Measurements from ENCODE around the gene NAA25. TPM values are rescaled to one million over a fixed set of nuclear protein-coding genes. Genes with fewer than 3 reads are reported as not detected.

The NAA25 gene
- 10 to 100 TPM; 46.7 to 48.7 TPM for total RNA-seq

DNA sequence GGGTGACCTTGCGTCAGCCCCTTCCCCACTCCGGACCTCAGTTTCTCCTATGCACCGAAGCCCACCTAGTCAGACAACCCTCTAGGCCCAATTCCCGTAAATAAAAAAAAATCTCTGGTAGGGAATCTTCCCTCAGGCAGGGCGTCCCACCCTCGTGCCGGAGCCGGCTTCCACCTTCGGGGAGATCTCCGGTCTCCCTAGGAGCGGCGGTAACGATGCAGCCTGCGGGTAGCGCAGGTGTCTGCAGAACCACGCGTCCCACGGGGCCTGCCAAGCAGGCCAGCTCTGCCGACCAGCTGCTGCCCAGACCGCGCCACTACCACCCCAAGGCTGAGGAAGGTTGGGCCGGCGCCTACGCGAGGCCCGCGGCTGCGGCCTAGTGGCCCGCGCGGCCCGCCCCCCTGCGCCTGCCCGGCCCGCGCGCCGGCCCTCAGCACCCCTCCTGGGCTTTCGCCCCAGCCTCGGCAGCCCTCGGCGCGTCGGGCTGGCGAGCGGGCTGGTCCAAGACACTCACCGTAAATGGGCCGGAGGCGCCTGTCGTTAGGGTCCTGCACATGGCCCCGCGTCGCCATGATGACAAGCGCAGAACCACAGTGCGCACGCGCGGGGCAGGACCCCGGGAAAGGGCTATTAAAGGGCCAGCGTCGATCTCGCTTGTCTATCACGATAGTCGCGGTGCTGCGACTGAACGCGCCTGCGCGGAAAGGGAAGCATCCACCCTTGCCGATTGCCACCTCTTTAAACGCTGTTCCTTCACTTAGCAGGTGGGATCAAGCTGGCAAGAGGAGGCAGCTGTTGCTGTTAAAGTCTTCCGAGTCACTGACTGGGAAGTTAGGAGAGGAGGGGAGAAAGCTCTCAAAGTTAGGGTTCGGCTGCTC, at the start of gene NAA25:
Gene NAA25 (minus strand): TSS at position 582 of the 878 bp plus-strand sequence. CDS start 10 bp downstream, at position 572.
- CTCF ChIA-PET: interaction anchor here (0.8 to 2.8 kb wide), 4 partner anchors 17 to 279 kb away, joined by 3 to 12 read pairs (median 5); partner anchors contain the start of gene TRAFD1
- POLR2A ChIA-PET: interaction anchor here (0.6 to 1.7 kb wide), 12 partner anchors 11 to 301 kb away, joined by 3 to 16 read pairs (median 7); partner anchors contain the start of genes ERP29, RPL6, TMEM116 and TRAFD1

DNA sequence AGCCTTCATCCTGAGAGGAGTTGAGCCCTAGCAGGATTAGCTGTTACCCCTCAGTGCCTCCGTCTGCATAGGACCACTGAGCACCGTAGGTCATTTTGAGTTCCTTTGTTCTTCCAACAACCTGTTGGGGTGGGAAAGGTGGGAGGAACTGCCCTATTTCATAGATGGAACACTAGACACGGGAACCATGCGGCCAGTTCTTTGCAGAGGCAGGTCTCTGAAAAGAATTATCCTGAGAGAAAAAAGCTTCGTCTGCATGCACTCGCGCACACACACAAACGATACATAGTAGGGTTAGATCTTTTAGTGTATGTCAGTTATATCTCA, 45.3 kb upstream of the NAA25 start:
- POLR2A ChIA-PET: no interaction called here
- CTCF ChIA-PET: no interaction called here

DNA sequence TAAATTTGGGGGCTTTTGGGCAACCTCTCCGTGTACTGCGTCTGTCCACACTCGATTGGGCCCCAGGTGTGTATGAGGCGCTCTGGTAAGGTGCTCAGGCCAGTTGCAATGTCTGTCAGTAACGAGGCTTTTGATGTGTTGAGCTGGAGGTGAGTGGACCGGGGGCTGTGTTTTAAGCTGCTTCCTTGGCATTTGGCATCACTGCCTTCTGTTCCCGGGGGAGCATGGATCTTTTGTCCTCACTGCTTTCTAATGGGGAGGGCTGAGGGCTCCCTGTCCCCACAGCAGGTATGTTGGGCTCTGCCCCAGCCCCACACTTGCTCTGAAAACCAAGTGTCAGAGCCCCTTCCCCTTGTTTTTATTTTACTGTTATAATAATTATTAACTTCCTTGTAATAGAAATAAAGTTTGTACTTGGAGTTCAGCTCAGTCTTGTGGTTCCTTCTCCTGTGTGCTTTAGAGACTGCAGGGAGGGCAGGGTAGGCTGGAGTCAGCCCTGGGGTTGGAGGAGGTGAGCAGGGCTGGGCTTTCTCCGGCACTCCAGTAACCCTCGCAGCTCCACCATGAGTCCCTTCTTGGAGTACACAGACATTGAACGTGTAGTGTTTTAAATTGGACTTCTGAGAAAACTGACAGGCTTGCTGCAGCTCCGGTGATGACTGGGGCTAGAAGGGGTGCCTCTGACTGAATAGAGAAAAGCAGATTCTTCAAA, 44.8 kb upstream of the NAA25 start:
- ChIA-PET CTCF (interaction anchor here (0.6 kb wide), 1 partner anchor 153 kb away, joined by 3 read pairs; no protein-coding TSS in a partner anchor), POLR2A (no interaction called here)

DNA sequence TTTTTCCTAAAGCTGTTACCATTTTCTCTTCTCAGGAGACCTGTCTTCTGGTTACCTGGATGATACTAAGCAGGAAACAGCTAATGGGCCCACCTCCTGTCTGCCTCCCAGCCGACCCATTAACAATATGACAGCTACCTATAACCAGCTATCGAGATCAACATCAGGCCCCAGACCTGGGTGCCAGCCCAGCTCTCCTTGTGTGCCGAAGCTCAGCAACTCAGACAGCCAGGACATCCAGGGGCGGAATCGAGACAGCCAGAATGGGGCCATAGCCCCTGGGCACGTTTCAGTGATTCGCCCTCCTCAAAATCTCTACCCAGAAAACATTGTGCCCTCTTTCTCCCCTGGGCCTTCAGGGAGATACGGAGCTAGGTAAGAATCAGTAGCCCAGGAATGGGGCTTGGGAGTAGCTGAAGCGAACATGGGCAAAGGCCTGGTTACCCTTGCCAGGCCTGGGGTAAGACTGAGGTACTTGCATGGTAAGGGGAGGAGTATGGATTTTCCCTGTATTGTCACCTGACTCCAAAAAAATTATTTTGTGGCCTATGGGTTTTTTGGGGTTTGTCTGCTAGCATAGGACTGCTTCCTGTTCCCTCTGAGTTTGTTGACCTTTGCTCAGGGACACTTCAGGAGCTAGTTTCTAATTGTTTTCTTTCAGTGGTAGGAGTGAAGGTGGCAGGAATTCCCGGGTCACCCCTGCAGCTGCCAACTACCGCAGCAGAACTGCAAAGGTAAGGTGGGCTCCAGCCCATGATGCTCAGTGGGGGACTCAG, 43.4 kb upstream of the NAA25 start:
- POLR2A ChIA-PET: no interaction called here
- CTCF ChIA-PET: no interaction called here

DNA sequence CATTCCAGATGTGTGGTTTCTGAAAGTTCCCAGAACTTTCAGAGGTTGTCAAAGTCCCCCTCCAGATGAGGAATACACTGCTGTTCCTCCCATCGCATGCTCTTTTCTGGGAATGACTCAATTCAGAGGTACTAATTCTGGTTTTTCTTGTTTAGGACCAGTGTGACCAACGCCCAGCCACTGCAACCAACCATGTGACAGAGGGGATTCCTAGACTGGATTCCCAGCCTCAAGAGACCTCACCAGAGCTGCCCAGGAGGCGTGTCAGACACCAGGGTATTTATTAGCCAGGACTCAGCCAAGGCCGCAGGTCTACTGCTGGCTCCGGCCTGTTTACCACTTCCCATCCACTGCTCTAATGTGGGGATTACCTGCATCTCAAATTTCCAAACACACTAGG, 41.0 kb upstream of the NAA25 start:
- ChIA-PET POLR2A (no interaction called here), CTCF (no interaction called here)

DNA sequence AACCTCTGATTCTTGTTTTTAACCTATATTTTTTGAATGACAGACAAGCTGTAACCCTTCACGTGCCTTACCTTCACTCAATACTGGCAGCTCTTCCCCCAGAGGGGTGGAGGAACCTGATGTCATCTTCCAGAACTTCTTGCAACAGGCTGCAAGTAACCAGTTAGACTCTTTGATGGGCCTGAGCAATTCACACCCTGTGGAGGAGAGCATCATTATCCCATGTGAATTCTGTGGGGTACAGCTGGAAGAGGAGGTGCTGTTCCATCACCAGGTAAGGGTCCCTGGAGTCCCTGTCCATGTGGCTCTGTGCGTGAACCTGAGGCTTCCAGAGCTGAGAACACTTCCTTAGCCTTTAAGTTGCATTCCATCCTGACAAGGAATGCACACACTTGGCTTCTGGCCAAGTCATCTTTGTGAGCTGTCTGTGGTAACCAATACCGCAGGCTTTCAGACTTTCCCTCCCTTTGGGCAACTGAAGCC, 39.5 kb upstream of the NAA25 start:
- CTCF ChIA-PET: no interaction called here
- POLR2A ChIA-PET: no interaction called here

DNA sequence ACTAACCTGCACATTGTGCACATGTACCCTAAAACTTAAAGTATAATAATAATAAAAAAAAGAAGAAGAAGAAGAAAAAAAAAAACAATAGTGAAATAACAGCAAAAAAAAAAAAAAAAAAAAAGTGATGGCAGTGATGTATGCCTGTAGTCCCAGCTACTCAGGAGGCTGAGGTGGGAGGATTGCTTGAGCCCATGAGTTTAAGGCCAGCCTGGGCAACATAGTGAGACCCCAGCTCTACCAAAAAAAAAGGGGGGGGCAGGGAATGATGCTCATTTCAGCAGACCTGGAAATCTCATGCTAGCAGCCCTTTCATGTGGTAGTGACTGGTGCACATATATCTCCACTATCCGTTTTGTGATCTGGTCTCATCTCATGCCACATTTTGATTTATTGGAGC, 37.5 kb upstream of the NAA25 start:
- ChIA-PET POLR2A (no interaction called here), CTCF (interaction anchor here (0.6 kb wide), 1 partner anchor 61 kb away, joined by 4 read pairs; no protein-coding TSS in a partner anchor)

DNA sequence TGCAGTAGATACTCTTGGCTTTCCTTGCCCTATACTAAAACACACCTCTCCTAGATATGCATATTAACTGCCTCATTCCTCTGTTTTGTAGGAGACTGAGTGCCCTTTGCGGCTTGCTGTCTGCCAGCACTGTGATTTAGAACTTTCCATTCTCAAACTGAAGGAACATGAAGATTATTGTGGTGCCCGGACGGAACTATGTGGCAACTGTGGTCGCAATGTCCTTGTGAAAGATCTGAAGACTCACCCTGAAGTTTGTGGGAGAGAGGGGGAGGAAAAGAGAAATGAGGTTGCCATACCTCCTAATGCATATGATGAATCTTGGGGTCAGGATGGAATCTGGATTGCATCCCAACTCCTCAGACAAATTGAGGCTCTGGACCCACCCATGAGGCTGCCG, 32.1 kb upstream of the NAA25 start:
- ChIA-PET POLR2A (no interaction called here), CTCF (no interaction called here)

DNA sequence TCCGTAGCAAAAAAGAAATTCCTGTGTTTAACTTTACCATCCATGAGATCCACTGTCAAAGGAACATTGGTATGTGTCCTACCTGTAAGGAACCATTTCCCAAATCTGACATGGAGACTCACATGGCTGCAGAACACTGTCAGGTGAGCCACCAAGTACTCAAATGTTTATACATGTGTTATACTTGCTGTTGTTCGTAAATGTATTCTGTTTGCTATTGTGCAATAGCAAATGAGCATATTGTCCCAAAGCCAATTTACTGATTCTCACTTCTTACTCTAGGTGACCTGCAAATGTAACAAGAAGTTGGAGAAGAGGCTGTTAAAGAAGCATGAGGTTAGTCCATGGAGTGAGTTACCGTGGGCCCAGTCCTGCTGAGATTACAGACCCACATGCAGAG, 26.1 kb upstream of the NAA25 start:
- ChIA-PET POLR2A (no interaction called here), CTCF (no interaction called here)

DNA sequence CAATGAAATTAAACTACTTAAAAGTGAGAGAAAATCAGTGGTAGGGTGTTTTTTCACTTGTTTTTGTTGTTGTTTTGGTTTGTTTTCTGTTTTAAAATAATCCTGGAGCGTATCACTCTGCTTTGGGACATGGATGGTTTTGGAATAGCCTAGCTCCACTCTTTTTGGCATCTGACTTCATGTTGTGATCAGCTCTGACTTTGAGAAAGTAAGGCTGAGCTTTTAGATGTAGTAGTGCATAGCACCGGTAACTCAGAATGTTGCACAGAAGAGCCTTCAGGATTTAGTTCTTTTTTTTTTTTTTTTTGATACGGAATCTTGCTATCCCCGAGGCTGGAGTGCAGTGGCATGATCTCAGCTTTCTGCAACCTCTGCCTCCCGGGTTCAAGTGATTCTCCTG, 24.8 kb upstream of the NAA25 start:
- CTCF ChIA-PET: interaction anchor here (0.6 to 1.5 kb wide), 4 partner anchors 27 to 290 kb away, joined by 3 to 4 read pairs (median 3); no protein-coding TSS in a partner anchor
- POLR2A ChIA-PET: no interaction called here

DNA sequence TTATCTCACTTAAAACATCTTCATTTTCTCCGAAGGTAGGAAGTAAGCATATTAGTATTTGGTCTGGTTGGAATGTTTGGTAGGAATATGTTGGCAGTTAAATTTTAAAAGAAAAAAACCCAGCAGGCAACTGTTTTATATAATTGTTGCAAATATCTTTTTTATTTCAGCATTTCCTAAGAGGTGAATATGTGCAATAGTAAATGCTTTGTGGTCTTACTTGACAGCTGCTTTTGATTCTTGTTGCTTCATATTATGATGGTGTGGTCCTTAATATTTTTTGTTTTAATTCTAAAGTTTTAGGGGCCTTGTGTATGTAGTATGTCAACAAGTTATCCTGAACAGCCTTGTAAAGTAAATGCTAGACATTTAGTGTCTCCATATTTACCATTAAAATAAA, 23.1 kb upstream of the NAA25 start:
- ChIA-PET POLR2A (interaction anchor here (0.6 kb wide), 1 partner anchor 117 kb away, joined by 6 read pairs; no protein-coding TSS in a partner anchor), CTCF (interaction anchor here (1.5 kb wide), 1 partner anchor 17 kb away, joined by 3 read pairs; no protein-coding TSS in a partner anchor)

DNA sequence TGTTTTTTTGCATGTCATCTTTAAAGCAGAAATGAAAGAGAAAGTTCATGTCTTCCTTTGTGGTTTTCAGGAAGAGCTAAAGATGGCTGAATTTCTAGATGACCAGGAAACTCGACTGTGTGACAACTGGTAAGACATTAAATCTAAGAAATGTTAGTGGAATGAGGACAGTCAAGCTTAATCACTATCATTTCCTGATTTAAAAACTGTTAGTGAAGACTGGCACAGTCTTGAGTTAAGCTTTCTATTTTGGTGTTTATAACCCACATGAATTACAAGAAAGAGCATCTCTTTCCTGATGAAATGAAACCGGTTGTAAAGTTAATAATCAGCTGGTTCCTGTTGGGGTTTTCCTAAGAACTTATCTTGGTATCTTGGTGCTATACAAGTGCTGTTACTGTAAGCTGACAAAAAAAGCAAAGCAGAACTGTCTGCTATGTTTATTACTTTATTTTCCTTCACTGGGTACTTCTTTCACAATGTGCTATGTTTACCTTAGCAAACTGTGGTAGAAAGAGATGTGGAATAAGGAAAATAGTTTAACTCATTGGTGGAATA, 21.9 kb upstream of the NAA25 start:
- CTCF ChIA-PET: interaction anchor here (0.8 kb wide), 1 partner anchor 33 kb away, joined by 5 read pairs; no protein-coding TSS in a partner anchor
- POLR2A ChIA-PET: interaction anchor here (0.7 to 1.6 kb wide), 4 partner anchors 21 to 46 kb away, joined by 3 to 7 read pairs (median 5); partner anchors contain the start of gene NAA25

DNA sequence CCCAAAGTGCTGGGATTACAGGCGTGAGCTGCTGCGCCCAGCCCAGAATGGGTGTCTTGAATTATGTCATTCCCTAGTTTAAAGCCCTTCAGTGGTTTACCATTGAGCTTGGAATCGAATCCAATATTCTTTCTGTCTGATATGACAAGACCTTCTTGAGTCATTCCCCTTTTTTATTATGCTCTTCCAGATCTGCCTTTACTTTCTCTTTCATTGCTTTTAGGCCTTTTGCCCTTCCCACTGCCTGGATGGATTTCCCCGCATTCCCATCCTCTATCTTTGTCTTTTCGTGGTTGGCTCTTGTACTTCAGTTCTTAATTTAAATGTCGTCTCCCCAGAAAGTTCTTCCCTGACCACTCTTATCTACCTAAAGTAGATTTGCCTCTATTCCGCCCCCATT, 18.3 kb upstream of the NAA25 start:
- CTCF ChIA-PET: interaction anchor here (3.2 kb wide), 1 partner anchor 20 kb away, joined by 12 read pairs; no protein-coding TSS in a partner anchor
- POLR2A ChIA-PET: interaction anchor here (0.6 to 2.5 kb wide), 3 partner anchors 18 to 43 kb away, joined by 3 to 9 read pairs (median 6); no protein-coding TSS in a partner anchor

DNA sequence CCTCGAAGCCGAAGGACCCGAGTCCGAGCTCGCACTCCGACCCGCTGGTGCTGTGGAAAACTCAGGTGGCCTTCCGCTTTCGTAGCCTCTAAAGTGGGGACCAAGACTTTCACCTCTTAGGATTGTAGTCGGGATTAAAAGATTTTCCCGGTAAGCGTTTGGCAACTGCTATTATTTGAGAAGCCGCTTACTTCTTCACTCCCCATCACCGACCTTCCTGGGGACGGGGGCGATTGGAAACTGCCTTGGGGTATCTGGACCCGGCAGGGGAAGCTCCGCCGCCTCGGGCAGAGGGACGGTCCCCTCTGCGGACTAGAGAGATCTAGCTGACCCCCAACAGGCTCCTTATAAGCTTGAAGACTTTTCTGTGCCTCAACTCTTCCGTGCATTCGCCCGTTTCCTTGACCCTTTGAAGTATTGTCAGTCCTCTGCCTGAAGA, 17.4 kb upstream of the NAA25 start:
- POLR2A ChIA-PET: interaction anchor here (0.5 to 2.5 kb wide), 7 partner anchors 17 to 1563 kb away, joined by 3 to 9 read pairs (median 4); no protein-coding TSS in a partner anchor
- CTCF ChIA-PET: interaction anchor here (1.0 to 3.2 kb wide), 2 partner anchors 19 to 49 kb away, joined by 3 to 12 read pairs; no protein-coding TSS in a partner anchor

DNA sequence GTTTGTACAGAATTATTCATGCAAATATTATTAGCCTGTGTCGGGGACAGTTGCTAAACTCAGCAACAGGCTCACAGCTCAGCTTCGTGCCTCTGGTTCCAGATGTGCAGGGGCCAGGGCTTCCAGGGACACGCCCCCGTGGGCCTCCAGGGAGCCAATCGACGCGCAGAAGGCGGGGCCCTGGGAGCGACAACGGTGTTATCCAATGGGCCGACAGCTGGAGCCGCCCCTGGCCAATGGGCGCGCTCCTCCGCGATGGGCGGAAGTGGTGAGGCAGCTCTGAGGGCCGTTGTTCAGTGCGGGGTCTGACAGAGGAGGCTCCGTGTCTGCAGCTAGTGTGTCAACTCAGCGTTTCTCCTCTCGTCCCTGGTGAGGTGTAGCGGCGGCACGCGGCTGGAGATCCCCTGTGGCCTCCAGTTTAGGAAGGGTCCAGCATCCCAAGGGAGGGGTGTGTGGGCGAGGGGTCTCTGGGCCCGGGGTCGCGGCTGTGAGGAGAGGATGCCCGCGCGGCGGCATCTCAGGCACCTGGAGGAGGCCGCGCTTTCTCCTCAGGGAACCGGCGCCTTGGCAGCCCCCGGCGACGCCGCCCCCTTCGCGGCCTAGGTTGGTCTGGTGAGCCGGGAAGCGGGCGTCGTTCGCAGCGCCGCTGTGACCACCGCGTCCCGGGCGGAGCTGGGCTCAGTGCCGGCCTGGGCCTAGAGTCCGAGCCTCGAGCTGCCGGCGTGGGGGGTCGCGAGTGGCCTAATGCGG, 16.8 kb upstream of the NAA25 start, which contains the start of gene TRAFD1:
Gene TRAFD1 (plus strand): TSS at position 311 of the 750 bp plus-strand sequence. CDS start 4,963 bp downstream, outside the sequence.
- ChIA-PET POLR2A (interaction anchor here (0.6 to 2.5 kb wide), 12 partner anchors 16 to 1562 kb away, joined by 3 to 16 read pairs (median 4); partner anchors contain the start of gene ERP29), CTCF (interaction anchor here (1.0 to 3.2 kb wide), 3 partner anchors 16 to 49 kb away, joined by 3 to 12 read pairs (median 5); partner anchors contain the start of gene NAA25)

DNA sequence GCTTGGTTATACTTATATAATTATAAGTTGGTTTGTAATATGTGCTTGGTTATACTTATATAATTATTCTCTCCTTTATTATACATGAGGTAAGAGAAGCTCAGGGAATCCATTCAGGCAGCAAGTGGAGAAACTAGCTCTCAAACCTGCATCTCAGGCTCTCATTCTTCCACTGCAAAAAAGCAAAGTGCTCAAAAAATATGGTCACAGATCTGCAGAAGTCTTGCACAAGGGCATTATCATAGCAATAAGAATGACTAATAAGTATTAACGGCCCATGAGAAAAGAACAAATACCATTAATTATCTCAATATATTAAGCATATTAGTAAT, 16.3 kb upstream of the NAA25 start:
- ChIA-PET CTCF (interaction anchor here (1.4 to 3.2 kb wide), 2 partner anchors 16 to 18 kb away, joined by 5 to 12 read pairs; partner anchors contain the start of gene NAA25), POLR2A (interaction anchor here (0.6 to 2.5 kb wide), 8 partner anchors 16 to 1519 kb away, joined by 3 to 16 read pairs (median 6); partner anchors contain the start of gene ERP29)
